Measurements from ENCODE around the gene WWC2. TPM values are rescaled to one million over a fixed set of nuclear protein-coding genes. Genes with fewer than 3 reads are reported as not detected.

Gene WWC2
- total and polyA plus RNA-seq, 2 experiments from 2014 or later = 19.3 to 24.7 TPM

- Histone ChIP-seq H3K27ac (no peak overlapping the region), H3K9me3 (ENCODE audit: low read depth) (no peaks in the 10 kb centered on the region), H3K4me1 (ENCODE audit: insufficient read depth) (no peaks in the 10 kb centered on the region), H4K20me1 (ENCODE audit: insufficient read depth, poor library complexity, severe bottlenecking) (no peaks in the 10 kb centered on the region), H2AFZ (no peak overlapping the region), H3K4me3 (no peak overlapping the region), H3K36me3 (replicated peaks; ENCODE audit: insufficient read depth, low read depth) (no peaks in the 10 kb centered on the region), H3K79me2 (no peaks in the 10 kb centered on the region), H3K27me3 (no peaks in the 10 kb centered on the region), H3K4me2 (no peak overlapping the region), H3K9me2 (replicated peaks; ENCODE audit: insufficient read depth) (no peaks in the 10 kb centered on the region)
- TF ChIP-seq EZH2phosphoT487 (IDR thresholded peaks at IDR 0.05; ENCODE audit: low read depth, severe bottlenecking, unreplicated experiment) (no peak), EZH2 (IDR thresholded peaks at IDR 0.05; ENCODE audit: borderline replicate concordance) (no peak)
- TF ChIP-seq, protein P1, sequence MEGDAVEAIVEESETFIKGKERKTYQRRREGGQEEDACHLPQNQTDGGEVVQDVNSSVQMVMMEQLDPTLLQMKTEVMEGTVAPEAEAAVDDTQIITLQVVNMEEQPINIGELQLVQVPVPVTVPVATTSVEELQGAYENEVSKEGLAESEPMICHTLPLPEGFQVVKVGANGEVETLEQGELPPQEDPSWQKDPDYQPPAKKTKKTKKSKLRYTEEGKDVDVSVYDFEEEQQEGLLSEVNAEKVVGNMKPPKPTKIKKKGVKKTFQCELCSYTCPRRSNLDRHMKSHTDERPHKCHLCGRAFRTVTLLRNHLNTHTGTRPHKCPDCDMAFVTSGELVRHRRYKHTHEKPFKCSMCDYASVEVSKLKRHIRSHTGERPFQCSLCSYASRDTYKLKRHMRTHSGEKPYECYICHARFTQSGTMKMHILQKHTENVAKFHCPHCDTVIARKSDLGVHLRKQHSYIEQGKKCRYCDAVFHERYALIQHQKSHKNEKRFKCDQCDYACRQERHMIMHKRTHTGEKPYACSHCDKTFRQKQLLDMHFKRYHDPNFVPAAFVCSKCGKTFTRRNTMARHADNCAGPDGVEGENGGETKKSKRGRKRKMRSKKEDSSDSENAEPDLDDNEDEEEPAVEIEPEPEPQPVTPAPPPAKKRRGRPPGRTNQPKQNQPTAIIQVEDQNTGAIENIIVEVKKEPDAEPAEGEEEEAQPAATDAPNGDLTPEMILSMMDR (IDR thresholded peaks at IDR 0.05; ENCODE audit: poor library complexity) = no peak
- DNase-seq (ENCODE audit: low spot score) = no peak
- WGBS (ENCODE audit: low lambda C conversion rate, missing lambda C conversion rate) = 86% methylated on average over 10 of the region's 10 CpGs
Measured at GRCh38 chr4:183295711-183296110, 196.7 kb downstream of the WWC2 start.

DNA sequence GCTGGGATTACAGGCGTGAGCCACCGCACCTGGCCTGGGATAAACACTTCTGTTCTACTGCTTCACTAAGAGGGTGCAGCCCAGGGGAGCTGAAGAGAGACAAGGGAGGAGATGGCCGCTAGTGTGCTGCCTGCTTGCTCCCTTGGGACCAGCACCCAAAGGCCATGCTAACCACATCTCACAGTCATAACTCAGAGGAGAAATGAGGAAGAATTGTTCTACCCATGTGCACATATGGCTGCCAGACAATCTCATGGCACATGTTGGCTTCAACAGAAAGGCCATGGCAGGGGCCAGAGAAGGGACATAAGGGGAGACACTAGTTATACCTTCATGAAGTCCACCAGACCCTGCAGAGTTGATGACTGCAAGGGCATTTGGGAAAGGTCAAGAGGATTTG is 198.6 kb downstream of the WWC2 start:
- WGBS (ENCODE audit: low lambda C conversion rate, missing lambda C conversion rate) = 100% methylated on average over 3 of the region's 3 CpGs
- Histone ChIP-seq H3K4me1 (ENCODE audit: insufficient read depth) (no peaks in the 10 kb centered on the region), H3K27ac (no peak overlapping the region), H4K20me1 (ENCODE audit: insufficient read depth, poor library complexity, severe bottlenecking) (no peaks in the 10 kb centered on the region), H3K79me2 (no peaks in the 10 kb centered on the region), H3K9me2 (replicated peaks; ENCODE audit: insufficient read depth) (no peaks in the 10 kb centered on the region), H3K36me3 (replicated peaks; ENCODE audit: insufficient read depth, low read depth) (no peaks in the 10 kb centered on the region), H3K27me3 (no peaks in the 10 kb centered on the region), H3K4me3 (no peak overlapping the region), H2AFZ (no peak overlapping the region), H3K4me2 (no peak overlapping the region), H3K9me3 (ENCODE audit: low read depth) (no peaks in the 10 kb centered on the region)
- no peak for DNase-seq (ENCODE audit: low spot score)
- no peak for TF ChIP-seq EZH2 (IDR thresholded peaks at IDR 0.05; ENCODE audit: borderline replicate concordance)
- TF ChIP-seq EZH2phosphoT487 (IDR thresholded peaks at IDR 0.05; ENCODE audit: low read depth, severe bottlenecking, unreplicated experiment) = no peak
- TF ChIP-seq, protein P1 (IDR thresholded peaks at IDR 0.05; ENCODE audit: poor library complexity) = no peak

DNA sequence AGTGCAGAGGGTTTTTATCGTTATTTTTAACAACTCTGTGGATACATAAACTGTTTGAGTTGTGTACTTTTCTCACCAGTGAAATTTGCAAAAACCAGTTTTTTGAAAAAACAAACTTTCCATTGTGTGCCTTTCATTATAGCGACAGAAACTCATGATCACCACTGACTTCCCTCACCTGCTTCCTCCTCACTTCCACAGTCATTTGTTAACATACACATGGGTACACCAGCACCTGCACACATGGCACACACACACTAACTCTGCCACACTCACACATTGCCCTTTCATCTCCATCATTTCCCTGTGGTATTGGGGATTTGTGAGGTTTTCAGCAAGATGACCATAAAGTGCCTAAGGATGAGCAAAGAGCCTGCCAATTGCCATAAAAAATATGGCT is 200.4 kb downstream of the WWC2 start:
- no peak overlapping the region for H3K4me3 ChIP-seq
- H3K36me3 ChIP-seq (replicated peaks; ENCODE audit: insufficient read depth, low read depth) = no peaks in the 10 kb centered on the region
- 100% methylated on average over 2 of the region's 2 CpGs for WGBS (ENCODE audit: low lambda C conversion rate, missing lambda C conversion rate)
- H3K4me1 ChIP-seq (ENCODE audit: insufficient read depth) = no peaks in the 10 kb centered on the region
- no peak for DNase-seq (ENCODE audit: low spot score)
- no peaks in the 10 kb centered on the region for H3K9me3 ChIP-seq (ENCODE audit: low read depth)
- TF ChIP-seq, protein P1 (IDR thresholded peaks at IDR 0.05; ENCODE audit: poor library complexity) = no peak
- TF ChIP-seq EZH2 (IDR thresholded peaks at IDR 0.05; ENCODE audit: borderline replicate concordance) = no peak
- no peak for TF ChIP-seq EZH2phosphoT487 (IDR thresholded peaks at IDR 0.05; ENCODE audit: low read depth, severe bottlenecking, unreplicated experiment)
- no peak overlapping the region for H3K4me2 ChIP-seq
- H3K27me3 ChIP-seq = no peaks in the 10 kb centered on the region
- H2AFZ ChIP-seq = no peak overlapping the region
- no peaks in the 10 kb centered on the region for H3K9me2 ChIP-seq (replicated peaks; ENCODE audit: insufficient read depth)
- H3K79me2 ChIP-seq = no peaks in the 10 kb centered on the region
- H4K20me1 ChIP-seq (ENCODE audit: insufficient read depth, poor library complexity, severe bottlenecking) = no peaks in the 10 kb centered on the region
- no peak overlapping the region for H3K27ac ChIP-seq

GRCh38 chr4:183300070-183300469 is 201.0 kb downstream of the WWC2 start:
- Histone ChIP-seq H3K27ac (no peak overlapping the region), H3K27me3 (no peaks in the 10 kb centered on the region), H3K79me2 (no peaks in the 10 kb centered on the region), H3K4me2 (no peak overlapping the region), H4K20me1 (ENCODE audit: insufficient read depth, poor library complexity, severe bottlenecking) (no peaks in the 10 kb centered on the region), H3K9me3 (ENCODE audit: low read depth) (no peaks in the 10 kb centered on the region), H2AFZ (no peak overlapping the region), H3K4me1 (ENCODE audit: insufficient read depth) (no peaks in the 10 kb centered on the region), H3K9me2 (replicated peaks; ENCODE audit: insufficient read depth) (no peaks in the 10 kb centered on the region), H3K4me3 (no peak overlapping the region), H3K36me3 (replicated peaks; ENCODE audit: insufficient read depth, low read depth) (no peaks in the 10 kb centered on the region)
- 65% methylated on average over 6 of the region's 6 CpGs for WGBS (ENCODE audit: low lambda C conversion rate, missing lambda C conversion rate)
- TF ChIP-seq EZH2phosphoT487 (IDR thresholded peaks at IDR 0.05; ENCODE audit: low read depth, severe bottlenecking, unreplicated experiment) (no peak), EZH2 (IDR thresholded peaks at IDR 0.05; ENCODE audit: borderline replicate concordance) (no peak)
- TF ChIP-seq, protein P1 (IDR thresholded peaks at IDR 0.05; ENCODE audit: poor library complexity) = no peak
- DNase-seq (ENCODE audit: low spot score) = peak; percentile 18
